ENCODE data around the gene DCLK1. TPM values are rescaled to one million over a fixed set of nuclear protein-coding genes. Genes with fewer than 3 reads are reported as not detected.

The DCLK1 gene
- total RNA-seq, 1 donor from 2014 or later, result not detected

GRCh38 chr13:35785576-35786303 lies 345.4 kb downstream of the DCLK1 start:
- H3K4me1 Mint-ChIP-seq, result no peaks in the 10 kb centered on the region
- H3K36me3 Mint-ChIP-seq (ENCODE audit: low read depth), result no peaks in the 10 kb centered on the region
- ChIA-PET CTCF (no interaction called here), POLR2A (no interaction called here)
- H3K27me3 Mint-ChIP-seq, result peaks cover 4% of the 10 kb centered on the region
- intact Hi-C loops (cut with micrococcal nuclease), result no loop called here
- ATAC-seq (ENCODE audit: low read depth) (no peak), DNase-seq (no peak)
- H3K9me3 Mint-ChIP-seq, result no peaks in the 10 kb centered on the region
- H3K27ac Mint-ChIP-seq, result no peak overlapping the region
- TF ChIP-seq, protein P1, sequence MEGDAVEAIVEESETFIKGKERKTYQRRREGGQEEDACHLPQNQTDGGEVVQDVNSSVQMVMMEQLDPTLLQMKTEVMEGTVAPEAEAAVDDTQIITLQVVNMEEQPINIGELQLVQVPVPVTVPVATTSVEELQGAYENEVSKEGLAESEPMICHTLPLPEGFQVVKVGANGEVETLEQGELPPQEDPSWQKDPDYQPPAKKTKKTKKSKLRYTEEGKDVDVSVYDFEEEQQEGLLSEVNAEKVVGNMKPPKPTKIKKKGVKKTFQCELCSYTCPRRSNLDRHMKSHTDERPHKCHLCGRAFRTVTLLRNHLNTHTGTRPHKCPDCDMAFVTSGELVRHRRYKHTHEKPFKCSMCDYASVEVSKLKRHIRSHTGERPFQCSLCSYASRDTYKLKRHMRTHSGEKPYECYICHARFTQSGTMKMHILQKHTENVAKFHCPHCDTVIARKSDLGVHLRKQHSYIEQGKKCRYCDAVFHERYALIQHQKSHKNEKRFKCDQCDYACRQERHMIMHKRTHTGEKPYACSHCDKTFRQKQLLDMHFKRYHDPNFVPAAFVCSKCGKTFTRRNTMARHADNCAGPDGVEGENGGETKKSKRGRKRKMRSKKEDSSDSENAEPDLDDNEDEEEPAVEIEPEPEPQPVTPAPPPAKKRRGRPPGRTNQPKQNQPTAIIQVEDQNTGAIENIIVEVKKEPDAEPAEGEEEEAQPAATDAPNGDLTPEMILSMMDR (IDR thresholded peaks at IDR 0.05), result no peak
- H3K4me3 Mint-ChIP-seq, result no peak overlapping the region

GRCh38 chr13:35784286-35784951 lies 346.8 kb downstream of the DCLK1 start:
- H3K27ac Mint-ChIP-seq, result no peak overlapping the region
- CTCF ChIA-PET, result no interaction called here
- H3K36me3 Mint-ChIP-seq (ENCODE audit: low read depth), result no peaks in the 10 kb centered on the region
- no peaks in the 10 kb centered on the region for H3K9me3 Mint-ChIP-seq
- POLR2A ChIA-PET, result no interaction called here
- H3K4me3 Mint-ChIP-seq, result no peak overlapping the region
- H3K4me1 Mint-ChIP-seq, result no peaks in the 10 kb centered on the region
- TF ChIP-seq, protein P1 (IDR thresholded peaks at IDR 0.05), result no peak
- intact Hi-C loops (cut with micrococcal nuclease), result no loop called here
- no peak for DNase-seq
- H3K27me3 Mint-ChIP-seq, result peaks cover 4% of the 10 kb centered on the region
- ATAC-seq (ENCODE audit: low read depth), result no peak

GRCh38 chr13:35782793-35783192 lies 348.4 kb downstream of the DCLK1 start:
- H3K4me3 Mint-ChIP-seq, result no peak overlapping the region
- H3K36me3 Mint-ChIP-seq (ENCODE audit: low read depth), result no peaks in the 10 kb centered on the region
- ATAC-seq (ENCODE audit: low read depth) (no peak), DNase-seq (no peak)
- no peak overlapping the region for H3K27ac Mint-ChIP-seq
- ChIA-PET CTCF (no interaction called here), POLR2A (no interaction called here)
- TF ChIP-seq, protein P1 (IDR thresholded peaks at IDR 0.05), result no peak
- intact Hi-C loops (cut with micrococcal nuclease), result no loop called here
- no peaks in the 10 kb centered on the region for H3K9me3 Mint-ChIP-seq
- H3K27me3 Mint-ChIP-seq, result peaks cover 4% of the 10 kb centered on the region
- H3K4me1 Mint-ChIP-seq, result no peaks in the 10 kb centered on the region

DNA sequence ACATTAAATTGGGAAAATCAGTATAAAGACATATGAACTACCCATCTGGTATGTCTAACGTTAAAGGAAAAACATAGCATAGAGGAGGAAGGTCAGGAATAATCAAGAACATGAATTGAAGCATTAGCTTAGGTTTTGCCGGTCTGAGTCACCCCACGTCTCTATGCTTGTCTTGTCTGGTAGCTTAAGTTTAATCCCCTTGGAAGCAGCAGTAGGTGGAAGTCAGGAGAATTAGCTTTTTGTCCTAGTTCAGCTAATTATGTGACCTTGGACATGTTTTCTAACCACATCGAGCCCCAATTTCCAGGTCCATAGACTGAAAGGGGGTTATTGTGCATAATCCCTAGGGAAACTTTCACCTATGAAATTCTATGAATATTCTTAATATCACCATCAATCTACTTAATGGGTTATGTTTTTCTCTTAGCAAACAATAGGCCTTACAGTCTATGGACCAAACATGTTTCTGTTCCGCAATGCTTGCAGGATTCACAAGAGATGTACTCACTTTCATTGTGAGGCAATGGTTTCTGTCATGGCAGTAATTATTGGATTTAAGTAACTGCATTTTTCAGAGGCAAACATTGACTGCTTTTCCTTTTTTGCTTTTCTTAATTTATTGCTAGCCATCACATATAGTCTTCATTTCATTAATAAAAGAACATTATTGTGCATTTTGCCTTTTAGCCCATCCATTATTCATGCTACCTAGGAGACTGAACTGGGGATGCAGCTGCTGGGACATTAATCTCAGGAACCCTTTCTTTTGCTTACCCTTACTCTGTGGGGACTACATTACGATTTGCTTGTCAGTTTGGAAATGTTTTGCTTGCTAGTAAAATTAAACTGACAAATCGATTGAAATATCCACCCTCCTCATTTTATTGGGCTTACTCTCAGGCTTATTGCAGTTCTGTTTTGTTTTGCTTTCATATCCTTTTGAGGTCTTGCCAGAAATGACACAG lies 349.9 kb downstream of the DCLK1 start:
- ATAC-seq (ENCODE audit: low read depth) (no peak), DNase-seq (no peak)
- Mint-ChIP-seq H3K9me3 (no peaks in the 10 kb centered on the region), H3K4me3 (no peak overlapping the region), H3K27ac (no peak overlapping the region), H3K27me3 (no peaks in the 10 kb centered on the region), H3K4me1 (no peaks in the 10 kb centered on the region), H3K36me3 (ENCODE audit: low read depth) (no peaks in the 10 kb centered on the region)
- TF ChIP-seq, protein P1 (IDR thresholded peaks at IDR 0.05), result no peak
- CTCF ChIA-PET, result no interaction called here
- POLR2A ChIA-PET, result no interaction called here
- intact Hi-C loops (cut with micrococcal nuclease), result no loop called here

DNA sequence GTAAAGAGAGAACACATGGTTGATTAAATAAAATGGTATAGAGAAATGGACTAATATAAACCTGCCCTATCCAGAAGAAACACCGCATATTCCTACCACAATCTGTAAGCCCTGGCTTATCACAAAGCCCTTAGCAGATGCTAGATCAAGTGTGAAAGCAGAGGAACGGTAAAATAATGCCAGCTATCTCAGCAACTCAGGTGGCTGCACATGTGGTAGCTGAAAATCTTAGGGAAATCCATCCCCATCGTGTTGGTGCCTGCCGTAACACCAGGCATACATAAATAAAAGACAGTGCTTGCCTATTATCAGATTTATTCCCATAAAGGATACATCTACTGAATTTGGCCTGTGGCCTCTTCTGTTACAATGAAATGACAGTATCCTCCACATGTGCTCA lies 350.6 kb downstream of the DCLK1 start:
- no peak for DNase-seq
- Mint-ChIP-seq H3K4me3 (no peak overlapping the region), H3K9me3 (no peaks in the 10 kb centered on the region), H3K4me1 (no peaks in the 10 kb centered on the region), H3K36me3 (ENCODE audit: low read depth) (no peaks in the 10 kb centered on the region), H3K27ac (no peak overlapping the region), H3K27me3 (no peaks in the 10 kb centered on the region)
- intact Hi-C loops (cut with micrococcal nuclease), result no loop called here
- TF ChIP-seq, protein P1 (IDR thresholded peaks at IDR 0.05), result no peak
- POLR2A ChIA-PET, result no interaction called here
- no peak for ATAC-seq (ENCODE audit: low read depth)
- CTCF ChIA-PET, result no interaction called here

Measured in activated B cell treated with CpG ODN at 0.5 μM for 24 hours (primary cell).